GM12873 (cell line): Measurements from ENCODE around the gene VANGL2.

Experiments
- TF ChIP-seq, protein P1 (sequence below): IDR thresholded peaks from 2 replicates; pipeline ENCODE4 v1.5.1; 2012; ENCODE audit warnings: low read depth, mild to moderate bottlenecking, moderate library complexity, low read length, control low read depth; ENCODE audit not compliant: insufficient read depth; ENCODE audit errors: missing control alignments

Gene VANGL2

DNA sequence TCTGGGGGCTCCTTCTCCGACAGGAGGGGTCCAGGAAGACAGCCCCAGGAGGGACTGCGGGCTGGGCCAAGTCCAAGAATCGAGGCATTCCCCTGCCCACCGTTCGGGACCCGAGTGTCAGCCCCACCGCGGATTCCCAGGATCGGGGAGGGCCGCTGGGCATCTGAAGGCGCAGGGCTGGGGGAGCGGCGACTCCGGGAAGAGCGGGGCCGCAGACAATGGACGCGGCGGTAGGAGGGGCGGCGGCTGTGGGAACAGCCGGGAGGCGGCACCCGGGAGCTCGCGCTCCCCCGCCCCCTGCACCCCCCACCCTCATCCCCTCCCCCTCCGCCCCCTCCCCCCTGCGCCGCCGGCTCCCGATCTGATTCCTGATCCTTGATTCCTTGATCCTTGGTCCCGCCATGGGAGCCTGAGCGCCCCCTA, at the start of gene VANGL2:
VANGL2 (plus strand) TSS at position 342 of the 423 bp plus-strand sequence. CDS start 15,274 bp downstream, outside the sequence.
- TF ChIP-seq, protein P1, sequence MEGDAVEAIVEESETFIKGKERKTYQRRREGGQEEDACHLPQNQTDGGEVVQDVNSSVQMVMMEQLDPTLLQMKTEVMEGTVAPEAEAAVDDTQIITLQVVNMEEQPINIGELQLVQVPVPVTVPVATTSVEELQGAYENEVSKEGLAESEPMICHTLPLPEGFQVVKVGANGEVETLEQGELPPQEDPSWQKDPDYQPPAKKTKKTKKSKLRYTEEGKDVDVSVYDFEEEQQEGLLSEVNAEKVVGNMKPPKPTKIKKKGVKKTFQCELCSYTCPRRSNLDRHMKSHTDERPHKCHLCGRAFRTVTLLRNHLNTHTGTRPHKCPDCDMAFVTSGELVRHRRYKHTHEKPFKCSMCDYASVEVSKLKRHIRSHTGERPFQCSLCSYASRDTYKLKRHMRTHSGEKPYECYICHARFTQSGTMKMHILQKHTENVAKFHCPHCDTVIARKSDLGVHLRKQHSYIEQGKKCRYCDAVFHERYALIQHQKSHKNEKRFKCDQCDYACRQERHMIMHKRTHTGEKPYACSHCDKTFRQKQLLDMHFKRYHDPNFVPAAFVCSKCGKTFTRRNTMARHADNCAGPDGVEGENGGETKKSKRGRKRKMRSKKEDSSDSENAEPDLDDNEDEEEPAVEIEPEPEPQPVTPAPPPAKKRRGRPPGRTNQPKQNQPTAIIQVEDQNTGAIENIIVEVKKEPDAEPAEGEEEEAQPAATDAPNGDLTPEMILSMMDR, result no peak

DNA sequence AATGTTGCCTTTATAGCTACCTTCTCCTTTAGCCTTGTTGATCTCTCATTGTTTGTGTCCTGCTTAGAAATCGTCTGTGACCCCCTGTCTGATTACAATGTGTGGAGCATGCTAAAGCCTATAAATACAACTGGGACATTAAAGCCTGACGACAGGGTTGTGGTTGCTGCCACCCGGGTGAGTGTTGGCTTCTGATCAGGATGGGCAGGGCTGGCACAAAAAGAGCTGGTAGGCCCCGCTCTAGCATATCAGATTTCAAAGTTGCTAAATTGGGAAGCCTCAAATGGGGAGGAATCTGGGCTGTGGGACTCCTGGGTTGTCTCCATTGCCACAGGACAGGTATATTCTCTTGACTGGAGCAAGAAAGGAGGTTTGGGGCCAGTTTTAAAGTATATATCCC, 48.7 kb upstream of the VANGL2 start:
- TF ChIP-seq, protein P1, result no peak

DNA sequence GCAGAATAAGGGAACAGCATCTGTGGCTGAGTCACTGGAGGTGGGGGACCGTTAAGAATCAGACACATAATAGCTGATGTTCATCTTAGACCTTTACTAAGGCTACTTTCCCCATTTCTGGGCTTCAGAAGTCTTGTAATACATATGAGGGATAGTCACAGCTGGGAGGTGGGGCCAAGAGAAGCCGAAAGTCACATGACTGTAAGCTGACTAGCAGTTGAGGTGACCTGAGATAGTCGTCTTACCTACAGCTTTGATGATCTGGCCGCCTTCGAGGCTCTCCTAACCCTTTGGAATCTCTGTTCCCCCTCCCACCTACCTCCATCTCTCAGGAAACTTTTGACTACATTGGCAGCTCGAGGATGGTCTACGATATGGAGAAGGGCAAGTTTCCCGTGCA, 47.8 kb upstream of the VANGL2 start:
- TF ChIP-seq, protein P1, result no peak

DNA sequence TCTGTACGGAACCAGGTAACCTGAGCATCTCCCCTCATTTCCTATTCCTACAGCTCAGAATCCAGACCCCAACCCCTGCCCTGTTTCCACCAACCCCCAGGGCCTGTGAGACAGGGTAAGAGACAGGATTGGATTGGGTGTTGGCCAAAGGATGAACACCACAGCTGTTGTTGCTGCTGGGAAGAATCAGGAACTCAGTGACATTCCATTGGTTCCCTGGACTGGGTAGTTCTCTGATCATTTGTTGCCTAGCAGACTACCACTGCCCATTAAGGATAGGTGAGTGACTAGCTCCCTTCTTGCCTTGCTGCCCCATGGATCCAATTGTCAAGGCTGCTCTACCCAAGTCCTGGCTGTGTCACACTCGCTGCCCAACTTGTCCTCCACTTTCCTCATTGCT, 47.1 kb upstream of the VANGL2 start:
- TF ChIP-seq, protein P1, result no peak

DNA sequence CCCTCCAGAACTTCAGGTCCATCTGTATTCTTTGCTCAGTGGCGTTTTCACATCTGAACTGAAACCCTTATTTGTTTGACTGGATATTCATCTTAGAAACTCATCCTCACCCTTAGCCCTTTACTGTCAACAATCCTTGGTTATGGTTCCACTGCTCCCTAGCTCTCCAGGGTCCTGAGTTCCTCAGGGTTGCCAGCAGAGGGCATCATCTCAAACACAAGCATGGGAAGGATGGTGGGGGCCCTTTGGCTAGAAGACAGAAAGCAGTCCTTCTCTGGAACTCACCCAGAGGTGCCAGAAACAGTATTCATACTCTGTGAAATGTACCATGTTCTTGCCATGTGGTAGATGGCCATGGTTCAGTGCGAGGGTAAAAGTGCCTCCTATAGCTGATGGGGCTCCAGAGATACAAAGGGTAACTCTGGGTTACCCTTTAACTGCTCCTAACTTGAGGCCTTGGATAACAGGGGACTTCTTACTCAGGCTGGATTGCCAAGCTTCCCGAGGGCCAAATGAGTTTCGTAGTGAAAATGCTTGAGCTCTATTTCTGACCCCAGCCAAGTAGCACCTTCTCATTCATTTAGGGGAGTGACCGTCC, 45.9 kb upstream of the VANGL2 start:
- TF ChIP-seq, protein P1, result peak; percentile 64

DNA sequence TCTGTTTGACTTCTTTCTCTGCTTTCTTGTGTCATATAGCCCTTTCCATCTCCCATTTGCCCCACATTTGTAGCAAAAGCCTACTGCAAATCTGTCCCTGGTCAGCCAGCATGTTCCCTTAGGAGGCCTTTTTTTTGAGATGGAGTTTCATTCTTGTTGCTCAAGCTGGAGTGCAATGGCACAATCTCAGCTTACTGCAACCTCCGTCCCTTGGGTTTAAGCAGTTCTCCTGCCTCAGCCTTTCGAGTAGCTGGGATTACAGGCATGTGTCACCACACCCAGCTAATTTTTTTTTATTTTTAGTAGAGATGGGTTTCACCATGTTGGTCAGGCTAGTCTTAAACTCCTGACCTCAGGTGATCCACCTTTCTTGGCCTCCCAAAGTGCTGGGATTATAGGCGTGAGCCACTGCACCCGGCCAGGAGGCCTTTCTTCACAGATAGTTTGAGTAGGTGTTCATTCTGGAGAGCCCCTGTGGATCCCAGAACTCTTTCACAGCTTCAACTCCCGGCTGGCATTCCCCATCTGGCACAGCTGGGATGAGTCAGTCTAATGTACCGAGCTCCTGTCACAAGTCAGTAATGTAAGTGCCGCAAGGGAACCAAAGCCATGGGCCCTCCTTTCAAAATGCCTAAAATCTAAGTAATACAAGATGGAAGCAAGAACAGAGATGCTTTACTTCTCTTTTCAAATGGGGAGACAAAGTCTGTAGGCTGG, 42.9 kb upstream of the VANGL2 start:
- TF ChIP-seq, protein P1, result no peak

DNA sequence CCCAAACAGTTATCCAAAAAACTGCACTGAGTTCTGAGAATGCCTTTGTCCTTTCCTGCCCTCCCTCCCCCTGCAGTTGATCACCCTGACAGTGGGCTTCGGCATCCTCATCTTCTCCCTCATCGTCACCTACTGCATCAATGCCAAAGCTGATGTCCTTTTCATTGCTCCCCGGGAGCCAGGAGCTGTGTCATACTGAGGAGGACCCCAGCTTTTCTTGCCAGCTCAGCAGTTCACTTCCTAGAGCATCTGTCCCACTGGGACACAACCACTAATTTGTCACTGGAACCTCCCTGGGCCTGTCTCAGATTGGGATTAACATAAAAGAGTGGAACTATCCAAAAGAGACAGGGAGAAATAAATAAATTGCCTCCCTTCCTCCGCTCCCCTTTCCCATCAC, 42.3 kb upstream of the VANGL2 start:
- TF ChIP-seq, protein P1, result no peak
